ENCODE measurements around the gene PIK3IP1.
"Not testable (repeated sequence)": the region's sequence is repeated elsewhere in the genome, so short reads cannot be mapped to it uniquely, and the experiment has no call there.

Gene PIK3IP1

GRCh38 chr22:31239771-31240370, 52.4 kb downstream of the PIK3IP1 start:
- no peak overlapping the region for H3K27ac ChIP-seq
- no peak overlapping the region for H3K4me3 ChIP-seq

GRCh38 chr22:31238057-31238456, 54.2 kb downstream of the PIK3IP1 start:
- H3K27ac ChIP-seq, result no peak overlapping the region
- H3K4me3 ChIP-seq, result no peak overlapping the region

GRCh38 chr22:31236044-31236443, 56.2 kb downstream of the PIK3IP1 start:
- H3K4me3 ChIP-seq, result not testable (repeated sequence)
- peak overlapping the region in 4 of 21 experiments; percentile 5 to 76 (median 28) for H3K27ac ChIP-seq

GRCh38 chr22:31235081-31235480, 57.2 kb downstream of the PIK3IP1 start:
- Histone ChIP-seq H3K4me3 (no peak overlapping the region), H3K27ac (peak overlapping the region in 9 of 21 experiments; percentile 5 to 76 (median 25))

GRCh38 chr22:31233001-31233400, 59.3 kb downstream of the PIK3IP1 start:
- Histone ChIP-seq H3K27ac (peak overlapping the region in 10 of 21 experiments; percentile 1 to 78 (median 40)), H3K4me3 (no peak overlapping the region)
